Lower lobe of right lung (tissue), 2 donors: Measurements from ENCODE around the gene SMPD3. TPM values are rescaled to one million over a fixed set of nuclear protein-coding genes. Genes with fewer than 3 reads are reported as not detected.

Experiments
- ATAC-seq, 2 donors: fragments of 200-7000 bp; cut with Tn5 transposase; one replicate each; pipeline ENCODE4 v1.9.1; 2020 to 2022; ENCODE audit warnings: mild to moderate bottlenecking in 2 of 2, moderate library complexity in 2 of 2
- DNase-seq: peaks from one replicate; pipeline ENCODE4 v3.0.0-alpha.2; 2020
- H3K27ac ChIP-seq: fragments of 200-600 bp; one replicate; pipeline ENCODE4 v1.8.0; 2022
- H3K27me3 ChIP-seq: fragments of 200-600 bp; one replicate; pipeline ENCODE4 v1.8.0; 2022; ENCODE audit warnings: low read depth
- H3K36me3 ChIP-seq: fragments of 200-600 bp; one replicate; pipeline ENCODE4 v1.8.0; 2022; ENCODE audit warnings: mild to moderate bottlenecking
- H3K4me1 ChIP-seq: fragments of 200-600 bp; one replicate; pipeline ENCODE4 v1.8.0; 2022
- H3K4me3 ChIP-seq: fragments of 200-600 bp; one replicate; pipeline ENCODE4 v1.8.0; 2022; ENCODE audit warnings: mild to moderate bottlenecking
- H3K9me3 ChIP-seq: fragments of 200-600 bp; one replicate; pipeline ENCODE4 v1.8.0; 2022
- intact Hi-C: fragments of 100-400 bp; cut with DNase I; formaldehyde crosslinking; loops from one replicate; pipeline ENCODE4 v1.11.0; 2022
- total RNA-seq: library from RNA; stranded (reverse); fragmentation: NEBNext Ultra II Directional; extraction: Animal tissue kit (Norgen Biotek cat#: 25700); gene quantifications from one replicate; pipeline ENCODE4 v1.2.1, GENCODE V29; 2021
- TF ChIP-seq, protein P1 (sequence below): fragments of 200-600 bp; IDR thresholded peaks from one replicate; pipeline ENCODE4 v1.8.0; 2022; ENCODE audit warnings: antibody characterized with exemption, mild to moderate bottlenecking
- donor health status: DM: no; HTN: yes; CAD: no; lungs with severe emphysema.

Gene SMPD3
- total RNA-seq, 1 donor from 2014 or later = 3.6 TPM

DNA sequence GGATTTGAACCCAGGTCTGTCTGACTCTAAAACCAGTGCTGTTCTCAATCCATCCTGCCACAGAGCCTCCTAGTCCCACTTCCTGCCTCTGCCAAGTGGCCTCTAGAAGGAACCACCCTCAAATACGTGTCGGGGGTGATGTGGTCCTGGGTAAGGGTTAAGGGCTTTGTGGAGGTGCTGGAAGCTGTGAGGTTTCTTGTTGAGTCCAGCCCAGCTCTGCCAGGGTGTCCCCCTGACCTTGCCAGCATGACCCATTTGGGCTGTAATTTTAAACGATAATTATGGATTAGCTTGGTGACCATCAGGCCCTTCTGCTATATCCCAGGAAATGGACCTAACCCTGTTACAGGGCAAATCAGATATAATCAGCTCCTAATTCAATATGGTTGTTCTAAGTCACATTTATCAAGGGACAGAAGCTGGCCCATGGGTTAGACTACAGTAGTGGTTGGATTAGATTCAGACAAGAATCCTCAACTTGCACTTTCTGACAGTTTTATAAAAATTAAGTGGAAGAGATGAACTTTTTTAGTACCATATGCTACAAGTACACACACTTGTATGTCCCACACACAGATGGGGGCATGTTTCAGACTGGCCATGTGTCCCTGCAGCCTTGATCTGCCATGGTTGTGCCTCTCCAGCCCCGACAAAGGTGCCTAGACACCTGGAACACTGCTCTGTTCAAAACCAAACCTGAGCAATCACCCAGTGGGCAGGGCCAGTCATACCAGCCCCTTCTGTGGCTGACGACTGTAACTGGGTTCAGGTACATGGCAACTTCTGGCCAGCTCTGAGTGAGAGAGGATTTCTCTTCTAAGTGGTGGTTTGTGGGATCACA, 48.0 kb downstream of the SMPD3 start:
- H3K4me1 ChIP-seq = no peaks in the 10 kb centered on the region
- TF ChIP-seq, protein P1, sequence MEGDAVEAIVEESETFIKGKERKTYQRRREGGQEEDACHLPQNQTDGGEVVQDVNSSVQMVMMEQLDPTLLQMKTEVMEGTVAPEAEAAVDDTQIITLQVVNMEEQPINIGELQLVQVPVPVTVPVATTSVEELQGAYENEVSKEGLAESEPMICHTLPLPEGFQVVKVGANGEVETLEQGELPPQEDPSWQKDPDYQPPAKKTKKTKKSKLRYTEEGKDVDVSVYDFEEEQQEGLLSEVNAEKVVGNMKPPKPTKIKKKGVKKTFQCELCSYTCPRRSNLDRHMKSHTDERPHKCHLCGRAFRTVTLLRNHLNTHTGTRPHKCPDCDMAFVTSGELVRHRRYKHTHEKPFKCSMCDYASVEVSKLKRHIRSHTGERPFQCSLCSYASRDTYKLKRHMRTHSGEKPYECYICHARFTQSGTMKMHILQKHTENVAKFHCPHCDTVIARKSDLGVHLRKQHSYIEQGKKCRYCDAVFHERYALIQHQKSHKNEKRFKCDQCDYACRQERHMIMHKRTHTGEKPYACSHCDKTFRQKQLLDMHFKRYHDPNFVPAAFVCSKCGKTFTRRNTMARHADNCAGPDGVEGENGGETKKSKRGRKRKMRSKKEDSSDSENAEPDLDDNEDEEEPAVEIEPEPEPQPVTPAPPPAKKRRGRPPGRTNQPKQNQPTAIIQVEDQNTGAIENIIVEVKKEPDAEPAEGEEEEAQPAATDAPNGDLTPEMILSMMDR = no peak
- DNase-seq = peak; percentile 19
- H3K4me3 ChIP-seq = no peak overlapping the region
- no peak for ATAC-seq
- no peak overlapping the region for H3K27ac ChIP-seq
- H3K27me3 ChIP-seq = no peaks in the 10 kb centered on the region
- no peaks in the 10 kb centered on the region for H3K36me3 ChIP-seq
- no peaks in the 10 kb centered on the region for H3K9me3 ChIP-seq
- intact Hi-C loops = no loop called here

DNA sequence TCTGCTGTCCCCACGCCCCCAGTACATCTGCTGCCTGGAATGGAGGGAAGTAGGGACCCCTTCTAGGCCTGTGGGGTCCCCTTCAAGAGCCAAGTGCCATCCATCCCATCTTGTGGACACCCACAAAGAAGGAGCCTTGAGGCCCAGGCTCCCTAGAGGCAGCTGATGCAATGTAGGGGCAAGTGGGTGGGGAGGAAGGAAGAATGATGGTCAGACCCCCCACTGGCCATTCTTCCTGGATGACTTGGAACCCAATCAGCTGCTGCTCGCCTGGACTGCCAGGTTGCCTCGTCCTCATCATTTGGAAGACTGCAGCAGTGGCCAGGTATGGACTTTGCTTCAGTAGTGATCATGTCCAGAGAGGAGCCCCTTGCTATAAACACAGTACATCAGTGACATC, 48.9 kb downstream of the SMPD3 start:
- Histone ChIP-seq H3K36me3 (no peaks in the 10 kb centered on the region), H3K9me3 (no peaks in the 10 kb centered on the region), H3K27ac (no peak overlapping the region), H3K4me3 (no peak overlapping the region), H3K4me1 (no peaks in the 10 kb centered on the region), H3K27me3 (no peaks in the 10 kb centered on the region)
- DNase-seq (peak; percentile 8), ATAC-seq (no peak)
- intact Hi-C loops = no loop called here
- TF ChIP-seq, protein P1 = no peak

DNA sequence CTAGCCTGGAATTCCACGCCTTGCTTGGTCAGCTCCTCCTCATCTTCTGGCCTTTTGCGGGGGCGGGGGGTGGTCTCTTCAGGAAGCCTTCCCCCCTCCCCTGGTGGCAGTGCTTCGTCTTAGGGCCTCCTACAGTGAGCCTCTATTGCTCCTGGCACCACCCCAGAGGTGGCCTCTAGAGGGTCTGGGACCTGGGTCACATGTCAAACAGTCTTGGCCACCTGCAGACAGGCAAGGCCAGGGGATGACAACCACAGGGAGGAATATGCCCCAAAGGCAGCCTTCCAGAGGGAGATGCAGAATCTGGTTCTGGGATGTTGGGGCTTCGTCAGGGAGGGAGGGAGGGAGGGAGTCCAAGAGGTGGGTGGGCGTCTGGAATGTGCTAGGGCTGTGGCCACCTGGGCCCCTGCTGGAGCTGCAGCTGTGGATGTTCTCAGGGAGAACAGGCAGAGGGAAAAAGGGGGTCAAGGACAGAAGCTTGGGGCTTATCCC, 50.6 kb downstream of the SMPD3 start:
- no peaks in the 10 kb centered on the region for H3K36me3 ChIP-seq
- no peaks in the 10 kb centered on the region for H3K9me3 ChIP-seq
- intact Hi-C loops = no loop called here
- no peak overlapping the region for H3K27ac ChIP-seq
- H3K4me3 ChIP-seq = no peak overlapping the region
- ATAC-seq (no peak), DNase-seq (peak; percentile 19)
- no peaks in the 10 kb centered on the region for H3K27me3 ChIP-seq
- TF ChIP-seq, protein P1 = no peak
- no peaks in the 10 kb centered on the region for H3K4me1 ChIP-seq

DNA sequence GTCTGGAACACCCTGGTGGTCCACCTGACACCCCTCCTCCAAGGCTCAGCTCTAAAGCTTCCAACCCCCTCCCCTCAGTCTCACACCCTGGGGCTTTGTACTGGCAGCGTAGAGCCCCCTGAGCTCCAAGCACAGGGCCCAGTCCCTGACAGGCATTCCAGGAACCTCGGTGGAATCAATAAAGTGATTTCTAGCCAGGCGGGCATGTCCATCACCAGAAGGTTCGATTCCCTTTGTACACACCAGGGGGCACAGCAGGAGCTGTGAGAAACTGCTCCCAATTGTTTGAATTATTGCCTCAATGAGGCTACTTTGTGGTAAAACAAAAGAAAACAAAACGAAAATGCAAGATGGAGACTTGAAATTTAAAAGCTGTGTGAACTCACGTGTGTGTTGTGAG, 51.8 kb downstream of the SMPD3 start:
- no peaks in the 10 kb centered on the region for H3K27me3 ChIP-seq
- intact Hi-C loops = no loop called here
- no peaks in the 10 kb centered on the region for H3K9me3 ChIP-seq
- ATAC-seq (peak; percentile 66), DNase-seq (peak; percentile 43)
- no peaks in the 10 kb centered on the region for H3K4me1 ChIP-seq
- H3K36me3 ChIP-seq = no peaks in the 10 kb centered on the region
- H3K4me3 ChIP-seq = no peak overlapping the region
- TF ChIP-seq, protein P1 = peak; percentile 72
- H3K27ac ChIP-seq = no peak overlapping the region

DNA sequence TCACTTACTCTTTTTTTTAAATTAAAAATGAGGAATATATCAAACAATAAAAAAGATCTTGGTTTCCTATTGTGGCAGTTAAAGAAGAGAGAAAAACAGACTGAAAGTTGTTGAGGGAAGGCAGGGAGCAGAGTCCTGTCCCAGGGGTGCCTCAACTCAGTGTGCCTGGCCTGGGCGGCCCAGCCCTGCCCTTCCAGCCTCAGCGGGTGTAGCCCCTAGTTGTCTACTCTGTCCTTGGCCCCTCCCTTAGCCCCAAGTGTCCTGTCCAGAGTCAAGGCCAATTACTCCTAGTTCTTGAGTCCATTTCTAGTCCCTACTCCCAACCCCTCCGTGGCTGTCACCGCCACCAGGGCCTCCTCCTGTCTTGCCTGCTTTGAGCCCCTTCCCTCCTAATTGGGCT, 52.5 kb downstream of the SMPD3 start:
- Histone ChIP-seq H3K36me3 (no peaks in the 10 kb centered on the region), H3K27me3 (no peaks in the 10 kb centered on the region), H3K4me3 (no peak overlapping the region), H3K27ac (no peak overlapping the region), H3K4me1 (no peaks in the 10 kb centered on the region), H3K9me3 (no peaks in the 10 kb centered on the region)
- peak; percentile 14 for DNase-seq
- TF ChIP-seq, protein P1 = no peak
- intact Hi-C loops = no loop called here
- ATAC-seq = no peak
